HEK293 (cell line): ENCODE measurements around the gene NOM1.
A peak's percentile ranks its signal among the peaks of the same experiment; 100 is the strongest.

Source experiments
- IKZF3 ChIP-seq: fragments of 450-650 bp; IDR thresholded peaks from 2 replicates; pipeline ENCODE4 v1.5.0; 2018; ENCODE audit warnings: missing biosample characterization, mild to moderate bottlenecking, missing genetic modification characterization, moderate library complexity
- SCRT2 ChIP-seq: fragments of 450-650 bp; formaldehyde crosslinking; IDR thresholded peaks from 2 replicates; pipeline ENCODE4 v1.5.1; 2016; ENCODE audit warnings: missing biosample characterization, missing genetic modification characterization
- SETDB1 ChIP-seq: IDR thresholded peaks from one replicate; pipeline ENCODE4 v1.6.1; 2017; ENCODE audit warnings: mild to moderate bottlenecking, low read length, moderate library complexity, mixed read lengths; ENCODE audit not compliant: insufficient read length
- YY2 ChIP-seq: fragments of 450-650 bp; formaldehyde crosslinking; IDR thresholded peaks from 2 replicates; pipeline ENCODE4 v1.5.1; 2016; ENCODE audit warnings: missing biosample characterization, missing genetic modification characterization
- ZBTB21 ChIP-seq: fragments of 450-650 bp; formaldehyde crosslinking; IDR thresholded peaks from 2 replicates; pipeline ENCODE4 v1.5.1; 2017; ENCODE audit warnings: missing biosample characterization, missing genetic modification characterization
- ZBTB6 ChIP-seq: fragments of 450-650 bp; formaldehyde crosslinking; IDR thresholded peaks from 2 replicates; pipeline ENCODE4 v1.5.1; 2017; ENCODE audit warnings: missing biosample characterization, missing genetic modification characterization
- ZEB2 ChIP-seq: fragments of 450-650 bp; formaldehyde crosslinking; IDR thresholded peaks from 2 replicates; pipeline ENCODE4 v1.5.1; 2016; ENCODE audit warnings: missing biosample characterization, missing genetic modification characterization
- ZNF132 ChIP-seq: fragments of 450-650 bp; formaldehyde crosslinking; IDR thresholded peaks from 2 replicates; pipeline ENCODE4 v1.5.1; 2017; ENCODE audit warnings: missing biosample characterization, missing genetic modification characterization, borderline replicate concordance
- ZNF175 ChIP-seq: fragments of 450-650 bp; formaldehyde crosslinking; IDR thresholded peaks from 2 replicates; pipeline ENCODE4 v1.5.1; 2016; ENCODE audit warnings: missing biosample characterization, missing genetic modification characterization
- ZNF366 ChIP-seq: fragments of 450-650 bp; formaldehyde crosslinking; conservative IDR thresholded peaks from 2 replicates; pipeline ENCODE4 v1.5.1; 2016; ENCODE audit warnings: missing biosample characterization, missing genetic modification characterization
- ZNF404 ChIP-seq: fragments of 450-650 bp; formaldehyde crosslinking; IDR thresholded peaks from 2 replicates; pipeline ENCODE4 v1.5.1; 2017; ENCODE audit warnings: missing biosample characterization, missing genetic modification characterization
- ZNF529 ChIP-seq: fragments of 450-650 bp; formaldehyde crosslinking; IDR thresholded peaks from 2 replicates; pipeline ENCODE4 v1.5.1; 2017; ENCODE audit warnings: missing genetic modification characterization, missing biosample characterization; ENCODE audit not compliant: insufficient replicate concordance
- ZNF561 ChIP-seq: fragments of 450-650 bp; IDR thresholded peaks from 2 replicates; pipeline ENCODE4 v1.5.1; 2018; ENCODE audit warnings: missing biosample characterization, missing genetic modification characterization, borderline replicate concordance
- ZNF704 ChIP-seq: fragments of 450-650 bp; formaldehyde crosslinking; IDR thresholded peaks from 2 replicates; pipeline ENCODE4 v1.5.1; 2016; ENCODE audit warnings: missing biosample characterization, missing genetic modification characterization
- ZNF777 ChIP-seq: fragments of 450-650 bp; formaldehyde crosslinking; IDR thresholded peaks from 2 replicates; pipeline ENCODE4 v1.5.1; 2017; ENCODE audit warnings: missing biosample characterization, missing genetic modification characterization, borderline replicate concordance
- ZNF843 ChIP-seq: fragments of 450-650 bp; formaldehyde crosslinking; IDR thresholded peaks from 2 replicates; pipeline ENCODE4 v1.5.1; 2016; ENCODE audit warnings: missing biosample characterization, missing genetic modification characterization
- TF ChIP-seq, protein P1 (sequence below): fragments of 450-650 bp; formaldehyde crosslinking; IDR thresholded peaks from 2 replicates; pipeline ENCODE4 v1.5.1; 2016; ENCODE audit warnings: missing biosample characterization, missing genetic modification characterization
- TF ChIP-seq, protein P2 (sequence below): fragments of 450-650 bp; formaldehyde crosslinking; IDR thresholded peaks from 2 replicates; pipeline ENCODE4 v1.5.1; 2016; ENCODE audit warnings: missing biosample characterization, missing genetic modification characterization
- TF ChIP-seq, protein P3 (sequence below): fragments of 450-650 bp; formaldehyde crosslinking; conservative IDR thresholded peaks from 2 replicates; pipeline ENCODE4 v1.5.1; 2016; ENCODE audit warnings: low read depth, missing biosample characterization, missing genetic modification characterization
- TF ChIP-seq, protein P4 (sequence below): fragments of 450-650 bp; formaldehyde crosslinking; IDR thresholded peaks from 2 replicates; pipeline ENCODE4 v1.5.1; 2016; ENCODE audit warnings: missing biosample characterization, missing genetic modification characterization, borderline replicate concordance
- TF ChIP-seq, protein P5 (sequence below): sonication (generic); formaldehyde crosslinking; IDR thresholded peaks from 2 replicates; pipeline ENCODE4 v1.8.1; 2022; ENCODE audit warnings: mild to moderate bottlenecking, moderate library complexity, missing genetic modification reagents

The NOM1 gene

GRCh38 chr7:156903232-156903909 is 46.1 kb upstream of the NOM1 start (continued):
- TF ChIP-seq, protein P1, sequence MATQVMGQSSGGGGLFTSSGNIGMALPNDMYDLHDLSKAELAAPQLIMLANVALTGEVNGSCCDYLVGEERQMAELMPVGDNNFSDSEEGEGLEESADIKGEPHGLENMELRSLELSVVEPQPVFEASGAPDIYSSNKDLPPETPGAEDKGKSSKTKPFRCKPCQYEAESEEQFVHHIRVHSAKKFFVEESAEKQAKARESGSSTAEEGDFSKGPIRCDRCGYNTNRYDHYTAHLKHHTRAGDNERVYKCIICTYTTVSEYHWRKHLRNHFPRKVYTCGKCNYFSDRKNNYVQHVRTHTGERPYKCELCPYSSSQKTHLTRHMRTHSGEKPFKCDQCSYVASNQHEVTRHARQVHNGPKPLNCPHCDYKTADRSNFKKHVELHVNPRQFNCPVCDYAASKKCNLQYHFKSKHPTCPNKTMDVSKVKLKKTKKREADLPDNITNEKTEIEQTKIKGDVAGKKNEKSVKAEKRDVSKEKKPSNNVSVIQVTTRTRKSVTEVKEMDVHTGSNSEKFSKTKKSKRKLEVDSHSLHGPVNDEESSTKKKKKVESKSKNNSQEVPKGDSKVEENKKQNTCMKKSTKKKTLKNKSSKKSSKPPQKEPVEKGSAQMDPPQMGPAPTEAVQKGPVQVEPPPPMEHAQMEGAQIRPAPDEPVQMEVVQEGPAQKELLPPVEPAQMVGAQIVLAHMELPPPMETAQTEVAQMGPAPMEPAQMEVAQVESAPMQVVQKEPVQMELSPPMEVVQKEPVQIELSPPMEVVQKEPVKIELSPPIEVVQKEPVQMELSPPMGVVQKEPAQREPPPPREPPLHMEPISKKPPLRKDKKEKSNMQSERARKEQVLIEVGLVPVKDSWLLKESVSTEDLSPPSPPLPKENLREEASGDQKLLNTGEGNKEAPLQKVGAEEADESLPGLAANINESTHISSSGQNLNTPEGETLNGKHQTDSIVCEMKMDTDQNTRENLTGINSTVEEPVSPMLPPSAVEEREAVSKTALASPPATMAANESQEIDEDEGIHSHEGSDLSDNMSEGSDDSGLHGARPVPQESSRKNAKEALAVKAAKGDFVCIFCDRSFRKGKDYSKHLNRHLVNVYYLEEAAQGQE: no peak
- TF ChIP-seq, protein P2, sequence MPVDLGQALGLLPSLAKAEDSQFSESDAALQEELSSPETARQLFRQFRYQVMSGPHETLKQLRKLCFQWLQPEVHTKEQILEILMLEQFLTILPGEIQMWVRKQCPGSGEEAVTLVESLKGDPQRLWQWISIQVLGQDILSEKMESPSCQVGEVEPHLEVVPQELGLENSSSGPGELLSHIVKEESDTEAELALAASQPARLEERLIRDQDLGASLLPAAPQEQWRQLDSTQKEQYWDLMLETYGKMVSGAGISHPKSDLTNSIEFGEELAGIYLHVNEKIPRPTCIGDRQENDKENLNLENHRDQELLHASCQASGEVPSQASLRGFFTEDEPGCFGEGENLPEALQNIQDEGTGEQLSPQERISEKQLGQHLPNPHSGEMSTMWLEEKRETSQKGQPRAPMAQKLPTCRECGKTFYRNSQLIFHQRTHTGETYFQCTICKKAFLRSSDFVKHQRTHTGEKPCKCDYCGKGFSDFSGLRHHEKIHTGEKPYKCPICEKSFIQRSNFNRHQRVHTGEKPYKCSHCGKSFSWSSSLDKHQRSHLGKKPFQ (tag by site-specific recombination): no peak
- no peak for TF ChIP-seq ZNF404
- TF ChIP-seq ZNF704 (tag by site-specific recombination): no peak
- TF ChIP-seq YY2 (tag by site-specific recombination): no peak
- peak; percentile 91 for TF ChIP-seq SCRT2 (tag by site-specific recombination)
- TF ChIP-seq, protein P3, sequence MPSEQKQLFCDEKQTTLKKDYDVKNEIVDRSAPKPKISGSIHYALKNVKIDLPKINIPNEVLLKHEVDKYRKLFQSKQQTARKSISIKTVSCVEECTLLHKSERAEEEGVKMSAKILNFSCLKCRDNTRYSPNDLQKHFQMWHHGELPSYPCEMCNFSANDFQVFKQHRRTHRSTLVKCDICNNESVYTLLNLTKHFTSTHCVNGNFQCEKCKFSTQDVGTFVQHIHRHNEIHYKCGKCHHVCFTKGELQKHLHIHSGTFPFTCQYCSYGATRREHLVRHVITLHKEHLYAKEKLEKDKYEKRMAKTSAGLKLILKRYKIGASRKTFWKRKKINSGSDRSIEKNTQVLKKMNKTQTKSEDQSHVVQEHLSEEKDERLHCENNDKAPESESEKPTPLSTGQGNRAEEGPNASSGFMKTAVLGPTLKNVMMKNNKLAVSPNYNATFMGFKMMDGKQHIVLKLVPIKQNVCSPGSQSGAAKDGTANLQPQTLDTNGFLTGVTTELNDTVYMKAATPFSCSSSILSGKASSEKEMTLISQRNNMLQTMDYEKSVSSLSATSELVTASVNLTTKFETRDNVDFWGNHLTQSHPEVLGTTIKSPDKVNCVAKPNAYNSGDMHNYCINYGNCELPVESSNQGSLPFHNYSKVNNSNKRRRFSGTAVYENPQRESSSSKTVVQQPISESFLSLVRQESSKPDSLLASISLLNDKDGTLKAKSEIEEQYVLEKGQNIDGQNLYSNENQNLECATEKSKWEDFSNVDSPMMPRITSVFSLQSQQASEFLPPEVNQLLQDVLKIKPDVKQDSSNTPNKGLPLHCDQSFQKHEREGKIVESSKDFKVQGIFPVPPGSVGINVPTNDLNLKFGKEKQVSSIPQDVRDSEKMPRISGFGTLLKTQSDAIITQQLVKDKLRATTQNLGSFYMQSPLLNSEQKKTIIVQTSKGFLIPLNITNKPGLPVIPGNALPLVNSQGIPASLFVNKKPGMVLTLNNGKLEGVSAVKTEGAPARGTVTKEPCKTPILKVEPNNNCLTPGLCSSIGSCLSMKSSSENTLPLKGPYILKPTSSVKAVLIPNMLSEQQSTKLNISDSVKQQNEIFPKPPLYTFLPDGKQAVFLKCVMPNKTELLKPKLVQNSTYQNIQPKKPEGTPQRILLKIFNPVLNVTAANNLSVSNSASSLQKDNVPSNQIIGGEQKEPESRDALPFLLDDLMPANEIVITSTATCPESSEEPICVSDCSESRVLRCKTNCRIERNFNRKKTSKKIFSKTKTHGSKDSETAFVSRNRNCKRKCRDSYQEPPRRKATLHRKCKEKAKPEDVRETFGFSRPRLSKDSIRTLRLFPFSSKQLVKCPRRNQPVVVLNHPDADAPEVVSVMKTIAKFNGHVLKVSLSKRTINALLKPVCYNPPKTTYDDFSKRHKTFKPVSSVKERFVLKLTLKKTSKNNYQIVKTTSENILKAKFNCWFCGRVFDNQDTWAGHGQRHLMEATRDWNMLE (tag by site-specific recombination): no peak
- no peak for TF ChIP-seq ZNF132
- TF ChIP-seq, protein P4, sequence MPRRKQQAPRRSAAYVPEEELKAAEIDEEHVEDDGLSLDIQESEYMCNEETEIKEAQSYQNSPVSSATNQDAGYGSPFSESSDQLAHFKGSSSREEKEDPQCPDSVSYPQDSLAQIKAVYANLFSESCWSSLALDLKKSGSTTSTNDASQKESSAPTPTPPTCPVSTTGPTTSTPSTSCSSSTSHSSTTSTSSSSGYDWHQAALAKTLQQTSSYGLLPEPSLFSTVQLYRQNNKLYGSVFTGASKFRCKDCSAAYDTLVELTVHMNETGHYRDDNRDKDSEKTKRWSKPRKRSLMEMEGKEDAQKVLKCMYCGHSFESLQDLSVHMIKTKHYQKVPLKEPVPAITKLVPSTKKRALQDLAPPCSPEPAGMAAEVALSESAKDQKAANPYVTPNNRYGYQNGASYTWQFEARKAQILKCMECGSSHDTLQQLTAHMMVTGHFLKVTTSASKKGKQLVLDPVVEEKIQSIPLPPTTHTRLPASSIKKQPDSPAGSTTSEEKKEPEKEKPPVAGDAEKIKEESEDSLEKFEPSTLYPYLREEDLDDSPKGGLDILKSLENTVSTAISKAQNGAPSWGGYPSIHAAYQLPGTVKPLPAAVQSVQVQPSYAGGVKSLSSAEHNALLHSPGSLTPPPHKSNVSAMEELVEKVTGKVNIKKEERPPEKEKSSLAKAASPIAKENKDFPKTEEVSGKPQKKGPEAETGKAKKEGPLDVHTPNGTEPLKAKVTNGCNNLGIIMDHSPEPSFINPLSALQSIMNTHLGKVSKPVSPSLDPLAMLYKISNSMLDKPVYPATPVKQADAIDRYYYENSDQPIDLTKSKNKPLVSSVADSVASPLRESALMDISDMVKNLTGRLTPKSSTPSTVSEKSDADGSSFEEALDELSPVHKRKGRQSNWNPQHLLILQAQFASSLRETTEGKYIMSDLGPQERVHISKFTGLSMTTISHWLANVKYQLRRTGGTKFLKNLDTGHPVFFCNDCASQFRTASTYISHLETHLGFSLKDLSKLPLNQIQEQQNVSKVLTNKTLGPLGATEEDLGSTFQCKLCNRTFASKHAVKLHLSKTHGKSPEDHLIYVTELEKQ: no peak
- 0 out of 2 replicates have a peak, but pooled peaks have one; percentile 21 for TF ChIP-seq ZNF777 (tag by site-specific recombination)
- TF ChIP-seq ZBTB6 (tag by site-specific recombination): no peak
- TF ChIP-seq ZNF561: no peak
- peak; percentile 49; the same call in 1 of the 2 replicates for TF ChIP-seq ZNF366 (tag by site-specific recombination)
- TF ChIP-seq ZNF843 (tag by site-specific recombination): no peak
- no peak for TF ChIP-seq SETDB1
- no peak for TF ChIP-seq ZBTB21 (tag by site-specific recombination)
- TF ChIP-seq IKZF3 (tag by site-specific recombination): no peak
- TF ChIP-seq, protein P5, sequence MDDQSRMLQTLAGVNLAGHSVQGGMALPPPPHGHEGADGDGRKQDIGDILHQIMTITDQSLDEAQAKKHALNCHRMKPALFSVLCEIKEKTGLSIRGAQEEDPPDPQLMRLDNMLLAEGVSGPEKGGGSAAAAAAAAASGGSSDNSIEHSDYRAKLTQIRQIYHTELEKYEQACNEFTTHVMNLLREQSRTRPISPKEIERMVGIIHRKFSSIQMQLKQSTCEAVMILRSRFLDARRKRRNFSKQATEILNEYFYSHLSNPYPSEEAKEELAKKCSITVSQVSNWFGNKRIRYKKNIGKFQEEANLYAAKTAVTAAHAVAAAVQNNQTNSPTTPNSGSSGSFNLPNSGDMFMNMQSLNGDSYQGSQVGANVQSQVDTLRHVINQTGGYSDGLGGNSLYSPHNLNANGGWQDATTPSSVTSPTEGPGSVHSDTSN (CRISPR knock-in tag): no peak
- no peak for TF ChIP-seq ZNF529 (tag by site-specific recombination)
- no peak for TF ChIP-seq ZEB2 (tag by site-specific recombination)
- TF ChIP-seq ZNF175 (tag by site-specific recombination): no peak
